ENCODE results near the gene KIAA1755.
"Not testable (repeated sequence)": the region's sequence is repeated elsewhere in the genome, so short reads cannot be mapped to it uniquely, and the experiment has no call there.

KIAA1755 gene

DNA sequence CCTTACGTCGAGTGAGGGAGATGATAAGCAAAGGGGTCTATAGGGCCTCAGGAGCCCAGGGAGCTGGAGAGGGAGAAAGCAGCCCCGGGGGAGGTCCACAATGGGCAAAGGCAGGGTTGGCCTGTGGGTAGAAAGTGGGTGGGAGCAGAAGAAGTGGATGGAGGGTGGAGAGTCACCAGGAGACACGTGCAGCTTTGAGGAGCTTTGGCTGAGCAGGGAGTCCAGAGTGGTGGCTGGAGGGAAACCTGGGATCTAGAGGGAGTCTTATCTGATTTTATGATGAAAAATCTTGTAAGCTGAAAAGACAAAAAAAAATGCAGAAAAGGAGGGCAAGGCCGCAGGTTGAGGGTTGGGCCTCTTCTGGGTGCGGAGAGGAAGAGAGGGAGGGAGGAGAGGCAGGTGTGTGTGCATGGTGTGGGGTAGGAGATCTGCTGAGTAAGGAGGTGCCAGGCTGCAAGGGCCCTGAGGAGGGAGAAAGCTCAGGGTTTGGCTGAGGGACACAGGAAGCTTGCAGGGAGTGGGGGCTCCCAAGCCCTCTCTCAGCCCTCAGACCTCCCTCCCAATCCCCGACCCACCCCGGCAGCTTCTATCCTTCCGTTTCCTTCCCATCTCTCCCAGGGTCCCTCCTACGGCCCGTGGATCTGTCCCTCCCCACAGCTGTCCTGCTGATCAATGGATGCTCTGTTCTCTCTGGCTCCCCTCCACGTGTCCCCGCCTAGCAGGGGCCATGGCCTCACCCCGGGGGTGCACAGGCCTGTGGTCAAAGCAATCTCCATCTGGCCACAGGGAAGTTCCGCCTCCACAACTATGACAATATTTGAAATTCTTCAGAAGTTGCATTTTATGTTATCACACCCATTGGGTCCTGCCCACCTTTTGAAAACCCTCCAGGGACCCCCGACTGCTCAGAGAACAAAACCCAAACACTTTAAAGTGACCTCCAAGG lies 26.3 kb upstream of the KIAA1755 start:
- Histone ChIP-seq H3K4me3 (ENCODE audit: insufficient read depth in 1 of 2, low read depth in 1 of 2, low read length in 2 of 2) (no peak overlapping the region), H2BK15ac (ENCODE audit: low read depth, poor library complexity, severe bottlenecking) (no peak overlapping the region), H3K9ac (ENCODE audit: low read length) (no peak overlapping the region), H2BK120ac (ENCODE audit: low read depth, low read length) (no peak overlapping the region), H2BK12ac (ENCODE audit: low read length in 2 of 2) (no peak overlapping the region), H2BK5ac (ENCODE audit: low read depth, low read length, poor library complexity, severe bottlenecking) (no peak overlapping the region), H4K91ac (ENCODE audit: low read length) (no peak overlapping the region), H3K4me1 (ENCODE audit: control insufficient read depth, insufficient read depth, low read depth, low read length) (peaks cover 19% of the 10 kb centered on the region), H2AFZ (ENCODE audit: low read depth, low read length) (no peak overlapping the region), H3K4ac (ENCODE audit: low read depth in 1 of 2, low read length in 2 of 2) (no peak overlapping the region), H3K27ac (ENCODE audit: low read length, poor library complexity, severe bottlenecking) (peak overlapping the region; percentile 31), H3K4me2 (ENCODE audit: low read length, poor library complexity, severe bottlenecking) (peak overlapping the region; percentile 33), H3K18ac (ENCODE audit: low read depth in 1 of 2, low read length in 2 of 2) (no peak overlapping the region), H3K9me3 (ENCODE audit: control insufficient read depth, low read length) (peaks cover 9% of the 10 kb centered on the region), H4K8ac (ENCODE audit: low read length) (peak overlapping the region; percentile 33), H3K36me3 (ENCODE audit: control insufficient read depth in 1 of 2, insufficient read depth in 2 of 2, low read depth in 1 of 2, low read length in 2 of 2) (no peaks in the 10 kb centered on the region), H3K23ac (ENCODE audit: low read length in 2 of 2) (no peak overlapping the region), H3K79me1 (replicated peaks; ENCODE audit: low read length, poor library complexity, severe bottlenecking) (no peaks in the 10 kb centered on the region), H3K14ac (ENCODE audit: low read length in 2 of 2) (no peak overlapping the region), H2AK5ac (ENCODE audit: low read length, severe bottlenecking) (no peak overlapping the region), H3K27me3 (ENCODE audit: control insufficient read depth in 1 of 2, insufficient read depth in 1 of 2, low read length in 2 of 2) (peaks cover 0 to 5% of the 10 kb centered on the region in 2 experiments)
- no peak for DNase-seq
- 70% methylated on average over 16 of the region's 16 CpGs for WGBS

DNA sequence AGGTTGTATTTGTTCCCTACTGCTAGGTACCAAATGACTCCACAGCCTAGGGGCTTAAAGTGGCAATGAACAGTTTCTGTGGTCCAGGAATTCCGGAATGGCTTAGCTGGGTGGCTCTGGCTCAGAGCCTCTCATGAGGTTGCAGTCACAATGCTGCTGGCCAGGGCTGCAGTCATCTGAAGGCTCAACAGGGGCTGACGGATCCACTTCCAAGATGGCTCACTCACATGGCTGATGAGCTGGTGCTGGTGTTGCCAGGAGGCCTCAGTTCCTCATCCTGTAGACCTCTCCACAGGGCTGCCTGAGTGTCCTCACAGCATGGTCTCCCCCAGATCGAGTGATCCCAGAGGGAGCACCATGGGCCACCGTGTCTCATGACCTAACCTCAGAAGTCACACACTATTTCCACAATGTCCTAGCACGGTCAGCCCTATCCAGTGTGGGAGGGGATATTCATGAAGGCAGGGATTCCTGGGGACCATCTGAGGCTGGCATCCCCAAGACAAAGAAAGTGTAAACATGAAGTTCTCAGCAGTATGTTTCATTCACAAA lies 24.4 kb upstream of the KIAA1755 start:
- Histone ChIP-seq H3K9me3 (ENCODE audit: control insufficient read depth, low read length) (peaks cover 9% of the 10 kb centered on the region), H3K4me1 (ENCODE audit: control insufficient read depth, insufficient read depth, low read depth, low read length) (peaks cover 12% of the 10 kb centered on the region), H2BK120ac (ENCODE audit: low read depth, low read length) (no peak overlapping the region), H3K9ac (ENCODE audit: low read length) (no peak overlapping the region), H3K18ac (ENCODE audit: low read depth in 1 of 2, low read length in 2 of 2) (no peak overlapping the region), H4K8ac (ENCODE audit: low read length) (no peak overlapping the region), H3K4ac (ENCODE audit: low read depth in 1 of 2, low read length in 2 of 2) (no peak overlapping the region), H2BK12ac (ENCODE audit: low read length in 2 of 2) (no peak overlapping the region), H2BK5ac (ENCODE audit: low read depth, low read length, poor library complexity, severe bottlenecking) (no peak overlapping the region), H2BK15ac (ENCODE audit: low read depth, poor library complexity, severe bottlenecking) (no peak overlapping the region), H3K4me2 (ENCODE audit: low read length, poor library complexity, severe bottlenecking) (no peak overlapping the region), H3K23ac (ENCODE audit: low read length in 2 of 2) (no peak overlapping the region), H2AFZ (ENCODE audit: low read depth, low read length) (no peak overlapping the region), H3K27me3 (ENCODE audit: control insufficient read depth in 1 of 2, insufficient read depth in 1 of 2, low read length in 2 of 2) (no peaks in the 10 kb centered on the region), H3K27ac (ENCODE audit: low read length, poor library complexity, severe bottlenecking) (no peak overlapping the region), H2AK5ac (ENCODE audit: low read length, severe bottlenecking) (peak overlapping the region; percentile 49), H3K36me3 (ENCODE audit: control insufficient read depth in 1 of 2, insufficient read depth in 2 of 2, low read depth in 1 of 2, low read length in 2 of 2) (no peaks in the 10 kb centered on the region), H3K79me1 (replicated peaks; ENCODE audit: low read length, poor library complexity, severe bottlenecking) (no peaks in the 10 kb centered on the region), H4K91ac (ENCODE audit: low read length) (peak overlapping the region; percentile 35), H3K4me3 (ENCODE audit: insufficient read depth in 1 of 2, low read depth in 1 of 2, low read length in 2 of 2) (no peak overlapping the region), H3K14ac (ENCODE audit: low read length in 2 of 2) (no peak overlapping the region)
- DNase-seq, result no peak
- 88% methylated on average over 3 of the region's 5 CpGs for WGBS

DNA sequence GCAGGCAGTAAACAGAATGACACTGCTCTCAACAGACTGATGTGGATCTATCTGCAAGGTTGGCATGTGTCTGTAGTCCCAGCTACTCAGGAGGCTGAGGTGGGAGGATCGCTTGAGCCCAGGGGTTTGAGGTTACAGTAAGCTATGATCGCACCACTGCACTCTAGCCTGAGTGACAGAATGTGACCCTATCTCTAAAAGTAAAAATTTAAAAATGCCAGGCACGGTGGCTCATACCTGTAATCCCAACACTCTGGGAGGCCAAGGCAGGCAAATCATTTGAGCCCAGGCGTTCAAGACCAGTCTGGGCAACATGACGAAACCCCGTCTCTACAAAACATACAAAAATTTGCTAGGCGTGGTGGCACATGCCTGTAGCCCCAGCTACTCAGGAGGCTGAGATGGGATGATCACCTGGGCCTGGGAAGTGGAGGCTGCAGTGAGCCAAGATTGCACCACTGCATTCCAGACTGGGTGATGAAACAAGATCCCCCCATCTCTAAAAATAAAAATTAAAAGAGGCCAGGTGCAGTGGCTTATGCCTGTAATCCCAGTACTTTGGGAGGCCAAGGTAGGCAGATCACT lies 23.6 kb upstream of the KIAA1755 start:
- H2BK12ac ChIP-seq (ENCODE audit: low read length in 2 of 2); H3K36me3 ChIP-seq (ENCODE audit: control insufficient read depth in 1 of 2, insufficient read depth in 2 of 2, low read depth in 1 of 2, low read length in 2 of 2); H3K27ac ChIP-seq (ENCODE audit: low read length, poor library complexity, severe bottlenecking); H3K9me3 ChIP-seq (ENCODE audit: control insufficient read depth, low read length); H3K79me1 ChIP-seq (replicated peaks; ENCODE audit: low read length, poor library complexity, severe bottlenecking); H3K4me2 ChIP-seq (ENCODE audit: low read length, poor library complexity, severe bottlenecking); H2AFZ ChIP-seq (ENCODE audit: low read depth, low read length); H3K14ac ChIP-seq (ENCODE audit: low read length in 2 of 2); DNase-seq; H2BK5ac ChIP-seq (ENCODE audit: low read depth, low read length, poor library complexity, severe bottlenecking); H2AK5ac ChIP-seq (ENCODE audit: low read length, severe bottlenecking); H3K4me3 ChIP-seq (ENCODE audit: insufficient read depth in 1 of 2, low read depth in 1 of 2, low read length in 2 of 2); H4K91ac ChIP-seq (ENCODE audit: low read length); H3K9ac ChIP-seq (ENCODE audit: low read length); H4K8ac ChIP-seq (ENCODE audit: low read length); H3K4ac ChIP-seq (ENCODE audit: low read depth in 1 of 2, low read length in 2 of 2); H3K23ac ChIP-seq (ENCODE audit: low read length in 2 of 2); H3K27me3 ChIP-seq (ENCODE audit: control insufficient read depth in 1 of 2, insufficient read depth in 1 of 2, low read length in 2 of 2); H2BK120ac ChIP-seq (ENCODE audit: low read depth, low read length); H2BK15ac ChIP-seq (ENCODE audit: low read depth, poor library complexity, severe bottlenecking); H3K18ac ChIP-seq (ENCODE audit: low read depth in 1 of 2, low read length in 2 of 2): not testable (repeated sequence)
- H3K4me1 ChIP-seq (ENCODE audit: control insufficient read depth, insufficient read depth, low read depth, low read length), result peaks cover 16% of the 10 kb centered on the region
- 97% methylated on average over 5 of the region's 7 CpGs for WGBS

DNA sequence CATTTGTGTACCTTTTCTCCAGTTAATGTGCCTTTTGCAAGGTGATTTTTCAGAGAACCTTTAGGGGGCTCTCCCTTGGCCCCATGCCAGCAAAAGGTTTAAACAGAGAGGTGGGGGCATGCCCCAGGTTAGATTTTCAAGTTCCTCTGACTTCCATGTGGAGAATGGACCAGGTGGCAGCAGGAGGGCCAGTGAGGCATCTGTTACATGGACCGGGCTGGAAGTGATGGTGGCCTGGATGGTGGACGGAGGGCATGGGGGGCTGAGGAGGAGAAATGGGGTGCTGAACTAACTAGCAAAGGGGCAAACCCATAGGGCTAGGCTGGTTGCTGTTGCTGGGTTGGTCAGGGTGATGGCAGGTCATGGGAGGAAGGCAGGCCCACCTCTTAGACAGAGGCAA lies 22.7 kb upstream of the KIAA1755 start:
- Histone ChIP-seq H3K4me1 (ENCODE audit: control insufficient read depth, insufficient read depth, low read depth, low read length) (peaks cover 16% of the 10 kb centered on the region), H2BK12ac (ENCODE audit: low read length in 2 of 2) (no peak overlapping the region), H3K4me2 (ENCODE audit: low read length, poor library complexity, severe bottlenecking) (no peak overlapping the region), H4K8ac (ENCODE audit: low read length) (peak overlapping the region; percentile 8), H2BK120ac (ENCODE audit: low read depth, low read length) (no peak overlapping the region), H2AFZ (ENCODE audit: low read depth, low read length) (no peak overlapping the region), H3K9ac (ENCODE audit: low read length) (no peak overlapping the region), H2BK5ac (ENCODE audit: low read depth, low read length, poor library complexity, severe bottlenecking) (no peak overlapping the region), H3K4me3 (ENCODE audit: insufficient read depth in 1 of 2, low read depth in 1 of 2, low read length in 2 of 2) (no peak overlapping the region), H3K27ac (ENCODE audit: low read length, poor library complexity, severe bottlenecking) (no peak overlapping the region), H3K36me3 (ENCODE audit: control insufficient read depth in 1 of 2, insufficient read depth in 2 of 2, low read depth in 1 of 2, low read length in 2 of 2) (no peaks in the 10 kb centered on the region), H4K91ac (ENCODE audit: low read length) (no peak overlapping the region), H3K14ac (ENCODE audit: low read length in 2 of 2) (peak overlapping the region in 1 of 2 experiments; percentile 11), H3K79me1 (replicated peaks; ENCODE audit: low read length, poor library complexity, severe bottlenecking) (no peaks in the 10 kb centered on the region), H3K4ac (ENCODE audit: low read depth in 1 of 2, low read length in 2 of 2) (peak overlapping the region in 1 of 2 experiments; percentile 9), H3K27me3 (ENCODE audit: control insufficient read depth in 1 of 2, insufficient read depth in 1 of 2, low read length in 2 of 2) (no peaks in the 10 kb centered on the region), H2AK5ac (ENCODE audit: low read length, severe bottlenecking) (no peak overlapping the region), H2BK15ac (ENCODE audit: low read depth, poor library complexity, severe bottlenecking) (no peak overlapping the region), H3K18ac (ENCODE audit: low read depth in 1 of 2, low read length in 2 of 2) (no peak overlapping the region), H3K23ac (ENCODE audit: low read length in 2 of 2) (no peak overlapping the region), H3K9me3 (ENCODE audit: control insufficient read depth, low read length) (peaks cover 9% of the 10 kb centered on the region)
- WGBS, result 97% methylated on average over 2 of the region's 2 CpGs
- no peak for DNase-seq
